GM12875 (cell line): ENCODE data around the gene P2RX1.
A peak's percentile ranks its signal among the peaks of the same experiment; 100 is the strongest.

Experiments used
- H3K4me3 ChIP-seq: one replicate; pipeline ENCODE4 v1.5.1; 2011; ENCODE audit warnings: low read depth, low read length, control low read depth
- CTCF ChIP-seq: IDR thresholded peaks from 2 replicates; pipeline ENCODE4 v1.5.1; 2011; ENCODE audit warnings: low read depth, mild to moderate bottlenecking, control low read depth, inconsistent platforms, low read length, moderate library complexity, borderline replicate concordance; ENCODE audit not compliant: insufficient read depth

P2RX1 gene

DNA sequence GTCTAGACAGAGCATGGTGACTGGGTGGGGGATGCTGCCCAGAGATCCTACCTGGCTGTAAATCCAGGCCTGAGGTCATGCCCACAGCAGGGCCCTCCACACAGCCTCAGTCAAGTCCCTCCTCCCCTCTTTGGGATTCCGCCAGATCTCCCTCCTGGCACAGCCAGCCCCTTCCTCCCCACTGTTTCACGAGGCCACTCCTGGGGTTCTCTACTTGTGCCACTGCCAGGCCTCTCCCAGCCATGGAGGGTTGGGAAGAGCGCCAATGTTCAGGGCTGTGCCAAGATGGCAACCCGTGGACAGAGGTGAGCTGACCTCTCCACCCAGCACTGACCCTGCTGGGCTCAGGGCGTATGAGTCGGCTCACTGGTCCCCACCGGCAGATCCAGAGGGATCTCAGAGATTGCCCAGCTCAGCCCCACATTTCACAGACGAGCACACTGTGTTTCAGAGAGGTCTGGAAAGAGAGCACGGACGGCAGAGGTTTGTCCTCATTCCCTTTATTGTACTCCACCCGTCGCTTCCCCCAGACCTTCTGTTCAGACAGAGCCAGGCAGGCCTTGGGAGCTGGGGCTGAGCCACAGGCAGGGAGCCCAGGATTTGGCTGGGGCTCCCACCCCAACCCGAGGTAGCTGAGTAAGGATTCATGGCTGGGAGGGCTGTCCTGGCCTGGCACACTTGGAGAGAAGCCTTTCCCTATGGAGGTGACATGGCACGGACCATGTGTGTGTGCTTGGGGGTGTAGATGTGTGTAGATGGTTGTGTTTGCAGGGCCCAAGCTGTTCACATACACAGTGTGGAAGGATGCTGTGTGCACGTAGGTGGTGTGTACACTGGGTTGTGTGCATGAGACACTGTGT is 19.9 kb downstream of the P2RX1 start:
- H3K4me3 ChIP-seq: no peak overlapping the region
- no peak for TF ChIP-seq CTCF

DNA sequence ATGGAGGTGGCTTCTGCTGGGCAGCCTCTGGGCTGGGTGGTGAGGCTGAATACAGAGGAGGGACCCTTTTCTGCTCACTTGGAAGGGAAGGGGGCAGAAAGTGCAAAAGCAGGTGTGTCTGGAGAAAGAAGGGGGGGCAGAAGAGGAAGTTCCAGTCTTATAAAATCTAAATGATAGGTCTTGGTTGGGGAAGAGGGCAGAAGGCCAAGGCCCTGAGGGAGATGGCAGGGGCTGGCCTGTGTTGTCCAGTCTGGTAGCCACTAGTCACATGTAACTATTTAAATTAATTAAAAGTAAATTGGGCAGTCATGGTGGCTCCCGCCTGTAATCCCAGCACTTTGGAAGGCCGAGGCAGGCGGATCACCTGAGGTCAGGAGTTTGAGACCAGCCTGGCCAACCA is 20.9 kb downstream of the P2RX1 start:
- no peak overlapping the region for H3K4me3 ChIP-seq
- TF ChIP-seq CTCF: no peak

GRCh38 chr17:3894911-3895343 is 21.3 kb downstream of the P2RX1 start:
- no peak for TF ChIP-seq CTCF
- H3K4me3 ChIP-seq: no peak overlapping the region

DNA sequence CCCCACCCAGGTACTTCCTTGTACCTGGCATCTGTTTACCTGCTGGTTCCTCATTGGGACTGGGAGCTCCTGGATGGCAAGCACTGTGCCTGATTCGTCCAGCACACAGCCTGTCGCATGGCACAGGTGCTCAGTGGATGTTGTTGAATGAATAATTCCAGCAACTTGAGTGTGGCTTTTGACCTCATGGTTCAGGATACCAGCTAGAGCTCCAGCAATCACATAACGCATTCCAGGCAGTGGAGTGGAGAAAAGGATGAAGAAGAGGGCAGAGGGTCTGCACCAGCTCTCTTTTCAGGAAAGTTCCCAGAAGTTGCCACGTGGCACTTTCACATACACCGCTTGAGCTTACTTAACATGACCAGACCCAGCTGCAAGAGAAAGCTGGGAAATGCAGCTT is 22.1 kb downstream of the P2RX1 start:
- TF ChIP-seq CTCF: no peak
- no peak overlapping the region for H3K4me3 ChIP-seq

GRCh38 chr17:3893720-3894116 is 22.5 kb downstream of the P2RX1 start:
- no peak overlapping the region for H3K4me3 ChIP-seq
- TF ChIP-seq CTCF: no peak

GRCh38 chr17:3893003-3893719 is 23.1 kb downstream of the P2RX1 start, which contains the start of gene CAMKK1:
TSS of gene CAMKK1 (minus strand) at chr17:3893053. CDS start at chr17:3885687, 7,366 bp downstream.
- TF ChIP-seq CTCF: no peak
- peak within 1 kb of the TSS; percentile 61 for H3K4me3 ChIP-seq
